ENCODE data around the gene FRMD3. TPM values are rescaled to one million over a fixed set of nuclear protein-coding genes. Genes with fewer than 3 reads are reported as not detected.

Gene FRMD3
- total RNA-seq, 1 experiment from 2014 or later: 3.9 TPM

DNA sequence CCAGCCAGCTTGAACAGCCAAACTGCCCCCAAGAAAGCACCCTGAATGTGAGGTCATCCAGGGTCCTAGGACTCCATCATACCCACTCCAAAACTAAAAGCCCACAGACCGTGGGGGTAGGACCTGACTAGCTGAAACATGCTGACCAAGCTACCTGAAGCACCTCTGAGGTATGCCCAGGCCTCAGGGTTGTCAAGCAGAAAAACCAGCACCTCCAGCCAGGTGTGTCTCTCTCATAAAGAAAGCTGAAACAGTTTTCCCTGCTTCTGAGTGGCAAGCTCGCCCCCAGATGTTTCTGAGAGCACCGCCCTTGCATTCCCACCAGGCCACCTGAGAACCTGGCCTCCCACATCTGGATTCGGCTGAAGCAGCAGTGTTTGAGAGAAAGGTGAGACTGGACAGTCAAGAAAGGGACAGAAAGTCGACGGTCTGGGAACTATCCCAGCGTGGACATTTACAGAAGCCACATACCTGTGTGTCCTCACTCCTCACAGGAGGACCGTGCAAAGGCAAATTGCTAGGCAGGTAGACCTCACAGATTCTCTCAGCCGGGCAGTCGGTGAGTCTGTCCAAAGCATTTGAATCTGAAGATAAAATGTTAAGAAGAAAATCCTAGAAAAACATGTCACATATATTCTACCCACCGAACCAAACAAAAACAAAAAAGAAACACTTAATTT lies 319.6 kb downstream of the FRMD3 start:
- no TSS peak for BruUV-seq (replicated peaks)
- CTCF ChIA-PET: no interaction called here
- intact Hi-C loops (cut with micrococcal nuclease): loop anchor here (1.0 to 5.0 kb wide), 3 partner anchors 81 to 326 kb away; no protein-coding TSS in a partner anchor

GRCh38 chr9:83209188-83209731 lies 328.9 kb downstream of the FRMD3 start:
- H3K27ac ChIP-seq (ENCODE audit: low read length): no peak overlapping the region
- no peaks in the 10 kb centered on the region for H4K20me1 ChIP-seq (ENCODE audit: low read length)
- H3K79me2 ChIP-seq (ENCODE audit: low read length): no peaks in the 10 kb centered on the region
- no peaks in the 10 kb centered on the region for H3K4me1 ChIP-seq (ENCODE audit: insufficient read depth, low read length)
- H3K4me3 ChIP-seq (ENCODE audit: low read length): no peak overlapping the region
- no peak for TF ChIP-seq EZH2phosphoT487 (IDR thresholded peaks at IDR 0.05; ENCODE audit: borderline replicate concordance, low read length)
- TF ChIP-seq CTCF (conservative IDR thresholded peaks at IDR 0.05; ENCODE audit: low read depth, low read length): no peak
- no peak for TF ChIP-seq EZH2 (IDR thresholded peaks at IDR 0.05; ENCODE audit: low read length, unreplicated experiment)
- no peak overlapping the region for H2AFZ ChIP-seq (ENCODE audit: low read length)
- H3K36me3 ChIP-seq (ENCODE audit: low read depth, low read length): no peaks in the 10 kb centered on the region
- H3K27me3 ChIP-seq (ENCODE audit: low read length): no peaks in the 10 kb centered on the region
- ChIA-PET CTCF (no interaction called here), POLR2A (ENCODE audit: unreplicated experiment) (no interaction called here)
- no TSS peak for BruUV-seq (replicated peaks)
- no peak for DNase-seq
- intact Hi-C loops (cut with micrococcal nuclease): no loop called here
- ATAC-seq: no peak
- no peaks in the 10 kb centered on the region for H3F3A ChIP-seq (ENCODE audit: low read length, unreplicated experiment)
- no peaks in the 10 kb centered on the region for H3K9me2 ChIP-seq (replicated peaks; ENCODE audit: low read length)
- no peak overlapping the region for H3K4me2 ChIP-seq (ENCODE audit: low read length)
- H3K9ac ChIP-seq (ENCODE audit: low read length): no peak overlapping the region
- no peaks in the 10 kb centered on the region for H3K9me3 ChIP-seq (ENCODE audit: low read length)

More for the DNA sequence above, 319.6 kb downstream of the FRMD3 start:
- DNase-seq (no peak), ATAC-seq (no peak)
- H4K20me1 ChIP-seq (ENCODE audit: low read length): no peaks in the 10 kb centered on the region
- H3K27me3 ChIP-seq (ENCODE audit: low read length): no peaks in the 10 kb centered on the region
- H3F3A ChIP-seq (ENCODE audit: low read length, unreplicated experiment): no peaks in the 10 kb centered on the region
- peak overlapping the region; percentile 61; the same call in 1 of the 2 replicates for H2AFZ ChIP-seq (ENCODE audit: low read length)
- H3K36me3 ChIP-seq (ENCODE audit: low read depth, low read length): no peaks in the 10 kb centered on the region
- H3K9me3 ChIP-seq (ENCODE audit: low read length): no peaks in the 10 kb centered on the region
- POLR2A ChIA-PET (ENCODE audit: unreplicated experiment): no interaction called here
- H3K79me2 ChIP-seq (ENCODE audit: low read length): no peaks in the 10 kb centered on the region
- peak overlapping the region; percentile 88 for H3K4me2 ChIP-seq (ENCODE audit: low read length)
- peaks cover 12% of the 10 kb centered on the region; the same call in 1 of the 2 replicates for H3K4me1 ChIP-seq (ENCODE audit: insufficient read depth, low read length)
- no peak overlapping the region for H3K9ac ChIP-seq (ENCODE audit: low read length)
- H3K27ac ChIP-seq (ENCODE audit: low read length): no peak overlapping the region
- TF ChIP-seq EZH2 (IDR thresholded peaks at IDR 0.05; ENCODE audit: low read length, unreplicated experiment) (no peak), CTCF (conservative IDR thresholded peaks at IDR 0.05; ENCODE audit: low read depth, low read length) (no peak), EZH2phosphoT487 (IDR thresholded peaks at IDR 0.05; ENCODE audit: borderline replicate concordance, low read length) (no peak)
- H3K9me2 ChIP-seq (replicated peaks; ENCODE audit: low read length): no peaks in the 10 kb centered on the region
- H3K4me3 ChIP-seq (ENCODE audit: low read length): no peak overlapping the region
